GM12875 (cell line): ENCODE measurements around the gene CHCHD3.

Experiments
- H3K4me3 ChIP-seq: one replicate; pipeline ENCODE4 v1.5.1; 2011; ENCODE audit warnings: low read depth, low read length, control low read depth
- CTCF ChIP-seq: IDR thresholded peaks from 2 replicates; pipeline ENCODE4 v1.5.1; 2011; ENCODE audit warnings: low read depth, mild to moderate bottlenecking, control low read depth, inconsistent platforms, low read length, moderate library complexity, borderline replicate concordance; ENCODE audit not compliant: insufficient read depth

The CHCHD3 gene

DNA sequence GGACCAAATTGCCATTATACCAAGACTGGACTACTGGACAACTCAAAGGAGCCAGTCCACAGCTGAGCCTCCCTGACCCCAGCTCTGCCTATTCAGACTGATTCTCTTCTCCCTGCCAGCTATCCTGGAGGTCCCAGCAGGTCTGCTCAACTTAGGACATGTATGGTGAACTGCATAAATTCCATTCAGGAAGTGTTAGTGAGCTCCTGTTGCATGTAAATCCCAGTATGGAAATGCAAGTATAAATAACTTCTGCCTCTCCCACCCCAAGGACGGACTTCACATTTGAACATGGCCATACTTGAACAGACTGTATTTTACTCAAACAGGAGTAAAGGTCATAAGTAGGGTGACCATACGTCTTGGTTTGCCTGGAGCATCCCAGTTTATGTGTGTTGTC is 128.4 kb downstream of the CHCHD3 start:
- H3K4me3 ChIP-seq = no peak overlapping the region
- no peak for TF ChIP-seq CTCF

- H3K4me3 ChIP-seq = no peak overlapping the region
- no peak for TF ChIP-seq CTCF
Measured at GRCh38 chr7:132950725-132951124, 131.2 kb downstream of the CHCHD3 start.

GRCh38 chr7:132947011-132947410 is 134.9 kb downstream of the CHCHD3 start:
- no peak overlapping the region for H3K4me3 ChIP-seq
- no peak for TF ChIP-seq CTCF

DNA sequence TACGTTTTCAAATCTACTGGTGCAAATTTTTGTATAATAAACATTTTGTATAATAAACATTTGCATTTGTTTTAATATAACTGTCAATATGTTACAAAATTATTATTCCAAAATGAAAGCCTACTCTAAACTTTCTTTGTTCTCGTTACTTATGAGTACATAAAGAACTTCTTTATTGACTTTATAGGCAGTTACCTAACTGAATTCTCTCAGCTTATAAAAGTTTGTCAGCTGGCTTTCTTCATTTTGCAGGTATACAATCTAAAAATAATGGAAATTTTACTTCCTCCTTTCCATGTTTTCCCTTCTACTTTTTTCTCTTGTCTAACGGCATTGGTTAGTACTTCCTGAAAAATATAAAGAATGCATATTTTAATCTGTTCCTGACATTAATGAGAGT is 137.1 kb downstream of the CHCHD3 start:
- TF ChIP-seq CTCF = no peak

DNA sequence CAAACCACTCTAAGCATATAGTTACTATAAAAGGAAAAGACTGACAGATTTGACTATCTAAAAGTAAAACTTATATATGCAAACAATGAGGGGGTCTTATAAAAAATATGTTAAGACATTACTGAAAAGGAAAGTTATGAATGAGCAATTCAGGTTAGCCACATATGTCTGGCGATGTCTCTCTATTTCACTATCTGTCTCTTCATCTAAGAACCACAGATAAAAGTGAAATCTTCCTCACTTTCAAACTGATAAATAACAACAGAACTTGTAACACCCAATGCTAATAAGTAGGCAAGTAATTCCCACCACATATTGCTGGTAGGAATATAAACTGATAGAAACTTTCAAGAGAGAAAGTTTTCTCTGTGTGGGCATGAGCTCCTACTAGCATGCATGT is 138.2 kb downstream of the CHCHD3 start:
- no peak overlapping the region for H3K4me3 ChIP-seq

More for the DNA sequence above, 137.1 kb downstream of the CHCHD3 start:
- H3K4me3 ChIP-seq = no peak overlapping the region

DNA sequence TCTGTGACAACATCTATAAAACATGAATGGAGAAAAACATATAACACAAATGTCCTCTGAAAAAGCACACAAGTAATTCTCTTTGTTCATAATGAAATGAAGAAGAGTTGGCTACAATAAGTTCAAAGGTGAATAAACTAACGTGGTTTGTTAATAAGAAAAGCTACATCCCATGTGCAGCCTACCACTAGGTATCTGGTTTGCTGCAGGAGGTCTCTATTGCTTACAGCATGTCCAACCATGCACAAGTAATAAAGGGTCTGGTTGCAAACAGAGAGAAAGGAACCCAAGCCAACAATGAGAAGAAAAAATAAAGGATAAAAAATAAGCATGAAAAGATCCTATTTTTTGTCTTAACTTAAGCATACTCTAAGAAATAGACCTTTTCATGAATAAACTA is 139.2 kb downstream of the CHCHD3 start:
- TF ChIP-seq CTCF = no peak
- no peak overlapping the region for H3K4me3 ChIP-seq

More for the DNA sequence above, 138.2 kb downstream of the CHCHD3 start:
- no peak for TF ChIP-seq CTCF

GRCh38 chr7:132941905-132942304 is 140.0 kb downstream of the CHCHD3 start:
- TF ChIP-seq CTCF = no peak
- H3K4me3 ChIP-seq = no peak overlapping the region
